ENCODE data around the gene CAPN1. TPM values are rescaled to one million over a fixed set of nuclear protein-coding genes. Genes with fewer than 3 reads are reported as not detected.
A peak's percentile ranks its signal among the peaks of the same experiment; 100 is the strongest.

Gene CAPN1
- total and polyA plus RNA-seq, 9 of the 15 experiments (the other 6 are each of a cell fraction or from before 2014, with no cell fraction given), result 3.5 to 199 (median 61.6) TPM

DNA sequence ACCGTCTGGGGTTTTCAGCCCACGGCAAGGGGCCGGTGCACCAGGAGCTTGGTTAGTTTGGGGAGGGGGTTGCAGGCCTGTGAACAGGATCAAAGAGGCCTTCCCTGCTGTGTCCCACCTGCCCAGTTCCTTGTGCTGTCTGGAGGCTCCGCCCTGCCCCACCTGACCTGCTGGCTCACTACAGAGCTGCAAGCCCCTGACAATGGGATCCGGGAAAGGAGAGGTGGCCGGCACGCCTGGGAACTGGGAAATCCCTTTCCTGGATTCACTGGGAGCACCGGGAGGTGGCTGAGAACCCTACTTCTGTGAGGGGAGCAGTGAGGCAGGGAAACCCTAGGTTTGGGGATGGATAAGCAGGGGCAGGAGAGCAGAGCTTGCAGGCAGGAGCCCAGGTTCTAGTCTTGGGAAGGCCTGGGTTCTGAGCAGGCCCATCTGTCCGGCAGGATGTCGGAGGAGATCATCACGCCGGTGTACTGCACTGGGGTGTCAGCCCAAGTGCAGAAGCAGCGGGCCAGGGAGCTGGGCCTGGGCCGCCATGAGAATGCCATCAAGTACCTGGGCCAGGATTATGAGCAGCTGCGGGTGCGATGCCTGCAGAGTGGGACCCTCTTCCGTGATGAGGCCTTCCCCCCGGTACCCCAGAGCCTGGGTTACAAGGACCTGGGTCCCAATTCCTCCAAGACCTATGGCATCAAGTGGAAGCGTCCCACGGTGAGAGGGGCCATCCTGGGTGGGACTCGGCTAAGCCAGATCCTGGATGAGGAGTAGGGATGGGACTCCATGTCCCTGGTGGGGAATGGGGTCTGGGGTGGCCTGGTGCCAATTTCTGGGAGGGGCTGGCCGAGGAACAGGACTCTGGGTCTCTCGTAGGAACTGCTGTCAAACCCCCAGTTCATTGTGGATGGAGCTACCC, 786 bp downstream of the CAPN1 start (continued):
- no peak for TF ChIP-seq POU5F1 (IDR thresholded peaks at IDR 0.05; ENCODE audit: borderline replicate concordance, low read depth, low read length, partially characterized antibody)
- TF ChIP-seq NFRKB (IDR thresholded peaks at IDR 0.05; ENCODE audit: low read depth), result no peak
- TF ChIP-seq ZNF707 (CRISPR knock-in tag; conservative IDR thresholded peaks at IDR 0.05), result no peak
- TF ChIP-seq POLR2H (tag; IDR thresholded peaks at IDR 0.05; ENCODE audit: low read depth), result no peak
- no peak for TF ChIP-seq ZNF224 (CRISPR knock-in tag; IDR thresholded peaks at IDR 0.05)
- TF ChIP-seq, protein P1, sequence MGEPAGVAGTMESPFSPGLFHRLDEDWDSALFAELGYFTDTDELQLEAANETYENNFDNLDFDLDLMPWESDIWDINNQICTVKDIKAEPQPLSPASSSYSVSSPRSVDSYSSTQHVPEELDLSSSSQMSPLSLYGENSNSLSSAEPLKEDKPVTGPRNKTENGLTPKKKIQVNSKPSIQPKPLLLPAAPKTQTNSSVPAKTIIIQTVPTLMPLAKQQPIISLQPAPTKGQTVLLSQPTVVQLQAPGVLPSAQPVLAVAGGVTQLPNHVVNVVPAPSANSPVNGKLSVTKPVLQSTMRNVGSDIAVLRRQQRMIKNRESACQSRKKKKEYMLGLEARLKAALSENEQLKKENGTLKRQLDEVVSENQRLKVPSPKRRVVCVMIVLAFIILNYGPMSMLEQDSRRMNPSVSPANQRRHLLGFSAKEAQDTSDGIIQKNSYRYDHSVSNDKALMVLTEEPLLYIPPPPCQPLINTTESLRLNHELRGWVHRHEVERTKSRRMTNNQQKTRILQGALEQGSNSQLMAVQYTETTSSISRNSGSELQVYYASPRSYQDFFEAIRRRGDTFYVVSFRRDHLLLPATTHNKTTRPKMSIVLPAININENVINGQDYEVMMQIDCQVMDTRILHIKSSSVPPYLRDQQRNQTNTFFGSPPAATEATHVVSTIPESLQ (CRISPR knock-in tag; IDR thresholded peaks at IDR 0.05), result 0 out of 2 replicates have a peak, but pooled peaks have one; percentile 10
- TF ChIP-seq ZC3H8 (IDR thresholded peaks at IDR 0.05), result no peak
- TF ChIP-seq SMAD2 (IDR thresholded peaks at IDR 0.05; ENCODE audit: low read depth, low read length), result no peak
- TF ChIP-seq HSF4 (CRISPR knock-in tag; IDR thresholded peaks at IDR 0.05; ENCODE audit: borderline replicate concordance), result no peak
- TF ChIP-seq, protein P2, sequence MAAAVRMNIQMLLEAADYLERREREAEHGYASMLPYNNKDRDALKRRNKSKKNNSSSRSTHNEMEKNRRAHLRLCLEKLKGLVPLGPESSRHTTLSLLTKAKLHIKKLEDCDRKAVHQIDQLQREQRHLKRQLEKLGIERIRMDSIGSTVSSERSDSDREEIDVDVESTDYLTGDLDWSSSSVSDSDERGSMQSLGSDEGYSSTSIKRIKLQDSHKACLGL (CRISPR knock-in tag; IDR thresholded peaks at IDR 0.05; ENCODE audit: borderline replicate concordance, poor library complexity, severe bottlenecking), result no peak
- peak; percentile 54 for TF ChIP-seq ZFX (CRISPR knock-in tag; IDR thresholded peaks at IDR 0.05)
- TF ChIP-seq, protein P3, sequence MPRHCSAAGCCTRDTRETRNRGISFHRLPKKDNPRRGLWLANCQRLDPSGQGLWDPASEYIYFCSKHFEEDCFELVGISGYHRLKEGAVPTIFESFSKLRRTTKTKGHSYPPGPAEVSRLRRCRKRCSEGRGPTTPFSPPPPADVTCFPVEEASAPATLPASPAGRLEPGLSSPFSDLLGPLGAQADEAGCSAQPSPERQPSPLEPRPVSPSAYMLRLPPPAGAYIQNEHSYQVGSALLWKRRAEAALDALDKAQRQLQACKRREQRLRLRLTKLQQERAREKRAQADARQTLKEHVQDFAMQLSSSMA (CRISPR knock-in tag; IDR thresholded peaks at IDR 0.05), result no peak
- no peak for TF ChIP-seq NFATC3 (IDR thresholded peaks at IDR 0.05)
- TF ChIP-seq, protein P4, sequence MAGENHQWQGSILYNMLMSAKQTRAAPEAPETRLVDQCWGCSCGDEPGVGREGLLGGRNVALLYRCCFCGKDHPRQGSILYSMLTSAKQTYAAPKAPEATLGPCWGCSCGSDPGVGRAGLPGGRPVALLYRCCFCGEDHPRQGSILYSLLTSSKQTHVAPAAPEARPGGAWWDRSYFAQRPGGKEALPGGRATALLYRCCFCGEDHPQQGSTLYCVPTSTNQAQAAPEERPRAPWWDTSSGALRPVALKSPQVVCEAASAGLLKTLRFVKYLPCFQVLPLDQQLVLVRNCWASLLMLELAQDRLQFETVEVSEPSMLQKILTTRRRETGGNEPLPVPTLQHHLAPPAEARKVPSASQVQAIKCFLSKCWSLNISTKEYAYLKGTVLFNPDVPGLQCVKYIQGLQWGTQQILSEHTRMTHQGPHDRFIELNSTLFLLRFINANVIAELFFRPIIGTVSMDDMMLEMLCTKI (IDR thresholded peaks at IDR 0.05; ENCODE audit: partially characterized antibody), result no peak
- TF ChIP-seq ZSCAN29 (IDR thresholded peaks at IDR 0.05), result no peak
- TF ChIP-seq KHSRP (IDR thresholded peaks at IDR 0.05), result no peak
- TF ChIP-seq CBX1 (IDR thresholded peaks at IDR 0.05; ENCODE audit: low read depth), result no peak
- TF ChIP-seq, protein P5, sequence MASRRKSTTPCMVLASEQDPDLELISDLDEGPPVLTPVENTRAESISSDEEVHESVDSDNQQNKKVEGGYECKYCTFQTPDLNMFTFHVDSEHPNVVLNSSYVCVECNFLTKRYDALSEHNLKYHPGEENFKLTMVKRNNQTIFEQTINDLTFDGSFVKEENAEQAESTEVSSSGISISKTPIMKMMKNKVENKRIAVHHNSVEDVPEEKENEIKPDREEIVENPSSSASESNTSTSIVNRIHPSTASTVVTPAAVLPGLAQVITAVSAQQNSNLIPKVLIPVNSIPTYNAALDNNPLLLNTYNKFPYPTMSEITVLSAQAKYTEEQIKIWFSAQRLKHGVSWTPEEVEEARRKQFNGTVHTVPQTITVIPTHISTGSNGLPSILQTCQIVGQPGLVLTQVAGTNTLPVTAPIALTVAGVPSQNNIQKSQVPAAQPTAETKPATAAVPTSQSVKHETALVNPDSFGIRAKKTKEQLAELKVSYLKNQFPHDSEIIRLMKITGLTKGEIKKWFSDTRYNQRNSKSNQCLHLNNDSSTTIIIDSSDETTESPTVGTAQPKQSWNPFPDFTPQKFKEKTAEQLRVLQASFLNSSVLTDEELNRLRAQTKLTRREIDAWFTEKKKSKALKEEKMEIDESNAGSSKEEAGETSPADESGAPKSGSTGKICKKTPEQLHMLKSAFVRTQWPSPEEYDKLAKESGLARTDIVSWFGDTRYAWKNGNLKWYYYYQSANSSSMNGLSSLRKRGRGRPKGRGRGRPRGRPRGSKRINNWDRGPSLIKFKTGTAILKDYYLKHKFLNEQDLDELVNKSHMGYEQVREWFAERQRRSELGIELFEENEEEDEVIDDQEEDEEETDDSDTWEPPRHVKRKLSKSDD (conservative IDR thresholded peaks at IDR 0.05; ENCODE audit: low read length), result no peak
- TF ChIP-seq HDAC6 (IDR thresholded peaks at IDR 0.05; ENCODE audit: low read depth, low read length), result no peak
- TF ChIP-seq NFIX (CRISPR knock-in tag; IDR thresholded peaks at IDR 0.05; ENCODE audit: low read depth), result no peak
- TF ChIP-seq TEAD2 (tag; IDR thresholded peaks at IDR 0.05), result no peak

Measured in K562 (cell line).